ENCODE data around the gene CNGA4. TPM values are rescaled to one million over a fixed set of nuclear protein-coding genes. Genes with fewer than 3 reads are reported as not detected.

Gene CNGA4
- total RNA-seq, 1 donor from 2014 or later, result 3.8 TPM

- no peaks in the 10 kb centered on the region for H3K9me3 ChIP-seq
- peaks cover 94% of the 10 kb centered on the region for H3K36me3 ChIP-seq
- intact Hi-C loops (cut with DNase I), result no loop called here
- H3K4me1 ChIP-seq, result peaks cover 1% of the 10 kb centered on the region
- ATAC-seq (no peak), DNase-seq (no peak)
- H3K27ac ChIP-seq, result no peak overlapping the region
- no peak for TF ChIP-seq CTCF (IDR thresholded peaks at IDR 0.05)
- H3K4me3 ChIP-seq, result no peak overlapping the region
- no peaks in the 10 kb centered on the region for H3K27me3 ChIP-seq (ENCODE audit: low read depth)
Observed at GRCh38 chr11:6214530-6214929, 24.4 kb upstream of the CNGA4 start.

- no peak for DNase-seq
- H3K27me3 ChIP-seq (ENCODE audit: low read depth), result no peaks in the 10 kb centered on the region
- H3K27ac ChIP-seq, result no peak overlapping the region
- H3K36me3 ChIP-seq, result peaks cover 94% of the 10 kb centered on the region
- H3K4me1 ChIP-seq, result peaks cover 9% of the 10 kb centered on the region
- no peak for TF ChIP-seq CTCF (IDR thresholded peaks at IDR 0.05)
- ATAC-seq, result no peak
- H3K9me3 ChIP-seq, result no peaks in the 10 kb centered on the region
- intact Hi-C loops (cut with DNase I), result no loop called here
- H3K4me3 ChIP-seq, result no peak overlapping the region
Observed at GRCh38 chr11:6216501-6216900, 22.4 kb upstream of the CNGA4 start.

- Histone ChIP-seq H3K4me1 (peaks cover 9% of the 10 kb centered on the region), H3K36me3 (peaks cover 94% of the 10 kb centered on the region), H3K4me3 (no peak overlapping the region), H3K27me3 (ENCODE audit: low read depth) (no peaks in the 10 kb centered on the region), H3K27ac (no peak overlapping the region), H3K9me3 (no peaks in the 10 kb centered on the region)
- no peak for TF ChIP-seq CTCF (IDR thresholded peaks at IDR 0.05)
- ATAC-seq (no peak), DNase-seq (no peak)
- intact Hi-C loops (cut with DNase I), result no loop called here
Observed at GRCh38 chr11:6217722-6218121, 21.2 kb upstream of the CNGA4 start.

- DNase-seq (no peak), ATAC-seq (peak; percentile 40 to 42)
- TF ChIP-seq CTCF (IDR thresholded peaks at IDR 0.05), result no peak
- intact Hi-C loops (cut with DNase I), result no loop called here
- Histone ChIP-seq H3K9me3 (no peaks in the 10 kb centered on the region), H3K4me1 (peaks cover 9% of the 10 kb centered on the region), H3K4me3 (no peak overlapping the region), H3K27me3 (ENCODE audit: low read depth) (no peaks in the 10 kb centered on the region), H3K36me3 (peaks cover 94% of the 10 kb centered on the region), H3K27ac (peak overlapping the region; percentile 32)
Observed at GRCh38 chr11:6219359-6219758, 19.5 kb upstream of the CNGA4 start.

- Histone ChIP-seq H3K36me3 (peaks cover 57% of the 10 kb centered on the region), H3K9me3 (no peaks in the 10 kb centered on the region), H3K4me1 (peaks cover 24% of the 10 kb centered on the region), H3K27ac (no peak overlapping the region), H3K4me3 (no peak overlapping the region), H3K27me3 (ENCODE audit: low read depth) (no peaks in the 10 kb centered on the region)
- no peak for DNase-seq
- TF ChIP-seq CTCF (IDR thresholded peaks at IDR 0.05), result no peak
- intact Hi-C loops (cut with DNase I), result no loop called here
- no peak for ATAC-seq
Observed at GRCh38 chr11:6223854-6224253, 15.0 kb upstream of the CNGA4 start.

GRCh38 chr11:6224421-6224820 lies 14.5 kb upstream of the CNGA4 start:
- DNase-seq, result no peak

More at GRCh38 chr11:6224421-6224820, 14.5 kb upstream of the CNGA4 start:
- intact Hi-C loops (cut with DNase I), result no loop called here
- H3K9me3 ChIP-seq, result no peaks in the 10 kb centered on the region
- ATAC-seq, result no peak
- no peaks in the 10 kb centered on the region for H3K27me3 ChIP-seq (ENCODE audit: low read depth)
- peaks cover 51% of the 10 kb centered on the region for H3K36me3 ChIP-seq
- H3K27ac ChIP-seq, result no peak overlapping the region
- H3K4me3 ChIP-seq, result no peak overlapping the region
- peaks cover 24% of the 10 kb centered on the region for H3K4me1 ChIP-seq
- no peak for TF ChIP-seq CTCF (IDR thresholded peaks at IDR 0.05)
